Transverse colon (tissue), 4 donors: Measurements from ENCODE around the gene FOSL1. TPM values are rescaled to one million over a fixed set of nuclear protein-coding genes. Genes with fewer than 3 reads are reported as not detected.

ENCODE experiments used
- DNase-seq: peaks from one replicate; pipeline ENCODE4 v3.0.0-alpha.2; 2019
- H3K27ac ChIP-seq, 4 donors: fragments of 200-600 bp; sonication (generic); 2 replicates each; pipeline ENCODE4 v1.5.1; 2016 to 2018; ENCODE audit warnings: inconsistent platforms in 4 of 4
- H3K27me3 ChIP-seq: fragments of 200-600 bp; sonication (generic); 2 replicates; pipeline ENCODE4 v1.5.1; 2017; ENCODE audit warnings: inconsistent platforms
- H3K36me3 ChIP-seq, 4 donors: fragments of 200-600 bp; sonication (generic); 2 replicates each; pipeline ENCODE4 v1.5.1; 2017 to 2019; ENCODE audit warnings: inconsistent platforms in 4 of 4
- H3K4me1 ChIP-seq, 4 donors: fragments of 200-600 bp; sonication (generic); 2 replicates each; pipeline ENCODE4 v1.5.1; 2017 to 2020; ENCODE audit warnings: inconsistent platforms in 4 of 4
- H3K4me3 ChIP-seq, 4 donors: fragments of 200-600 bp; sonication (generic); 1 replicate in 1 of 4; 2 replicates in 3 of 4; pipeline versions ENCODE4 v1.5.1 to v1.6.1; 2017 to 2019; ENCODE audit warnings: inconsistent platforms in 4 of 4
- H3K9me3 ChIP-seq, 2 donors: fragments of 200-600 bp; sonication (generic); 2 replicates each; pipeline ENCODE4 v1.5.1; 2017 to 2019; ENCODE audit warnings: inconsistent platforms in 2 of 2
- CTCF ChIP-seq, 5 experiments: fragments of 200-600 bp in 3 of 5; fragments of 450-650 bp in 2 of 5; sonication (generic) in 3 of 5; IDR thresholded peaks; 1 replicate in 2 of 5; 2 replicates in 3 of 5; pipeline ENCODE4 v1.5.1; 2016 to 2017; ENCODE audit warnings: antibody characterized with exemption in 5 of 5, inconsistent platforms in 3 of 5, mild to moderate bottlenecking in 2 of 5, moderate library complexity in 1 of 5
- EP300 ChIP-seq: sonication (generic); formaldehyde crosslinking; IDR thresholded peaks from one replicate; pipeline ENCODE4 v1.6.1; 2017; ENCODE audit warnings: antibody characterized with exemption, low read depth
- POLR2A ChIP-seq: fragments of 450-650 bp; IDR thresholded peaks from one replicate; pipeline ENCODE4 v1.6.1; 2016; ENCODE audit warnings: antibody characterized with exemption, mild to moderate bottlenecking, moderate library complexity
- POLR2AphosphoS5 ChIP-seq, 3 donors: sonication (generic); formaldehyde crosslinking; IDR thresholded peaks; one replicate each; pipeline ENCODE4 v1.6.1; 2016; ENCODE audit warnings: antibody characterized with exemption in 3 of 3
- WGBS, 2 donors: methylation state at CpG; one replicate each; pipeline ENCODE4 v1.1.5; 2018; ENCODE audit warnings: low coverage in 1 of 2; 5-methylcytosine and 5-hydroxymethylcytosine counted together
- in situ Hi-C, 4 donors: fragments of 200-750 bp; cut with MboI; loops; one replicate each; pipeline versions ENCODE4 v1.15.0 to v1.15.1; 2017; ENCODE audit warnings: low sequenced_read_pairs in 3 of 4, low pct_ligation_motif_present in 1 of 4, low pct_unique_long_range_greater_than_20kb in 1 of 4
- intact Hi-C: fragments of 100-400 bp; cut with DNase I; formaldehyde crosslinking; loops from one replicate; pipeline ENCODE4 v1.15.1; 2023; ENCODE audit warnings: low total_unique reads
- total RNA-seq, 4 donors: library from RNA; depleted of rRNA; stranded (reverse); fragments of >200 nt; gene quantifications; one replicate each; pipeline ENCODE4 v1.1.0, GENCODE V29; 2016

FOSL1 gene
- total RNA-seq, 4 donors from 2014 or later, result 1.2 to 11.6 TPM; not detected in 2

GRCh38 chr11:65945941-65946558, 45.9 kb upstream of the FOSL1 start:
- TF ChIP-seq POLR2A (no peak), POLR2AphosphoS5 (IDR thresholded peaks at IDR 0.05) (no peak), EP300 (no peak), CTCF (IDR thresholded peaks at IDR 0.05) (no peak)
- H3K27ac ChIP-seq, result no peak overlapping the region
- in situ Hi-C loops, result no loop called here
- no peaks in the 10 kb centered on the region for H3K36me3 ChIP-seq
- no peak for DNase-seq
- H3K27me3 ChIP-seq, result no peaks in the 10 kb centered on the region
- WGBS, 2 donors, result 70 to 78% methylated on average over 5 to 11 of the region's 11 CpGs
- no peaks in the 10 kb centered on the region for H3K9me3 ChIP-seq
- intact Hi-C loops, result no loop called here
- no peak overlapping the region for H3K4me3 ChIP-seq
- H3K4me1 ChIP-seq, result no peaks in the 10 kb centered on the region

GRCh38 chr11:65945430-65945911, 45.3 kb upstream of the FOSL1 start, which contains the start of gene TSGA10IP:
TSGA10IP (plus strand) TSS chr11:65945480; CDS start chr11:65945676, 196 bp downstream.
- in situ Hi-C loops, result no loop called here
- Histone ChIP-seq H3K27me3 (no peaks in the 10 kb centered on the region), H3K36me3 (no peaks in the 10 kb centered on the region), H3K27ac (no peak within 1 kb of the TSS), H3K4me1 (no peaks in the 10 kb centered on the region), H3K9me3 (no peaks in the 10 kb centered on the region), H3K4me3 (no peak within 1 kb of the TSS)
- DNase-seq, result no peak
- TF ChIP-seq CTCF (IDR thresholded peaks at IDR 0.05) (no peak), EP300 (no peak), POLR2A (no peak), POLR2AphosphoS5 (IDR thresholded peaks at IDR 0.05) (no peak)
- 97% methylated on average over 3 of the region's 13 CpGs; no CpG with 5 or more reads in 1 of the 2 donors for WGBS, 2 donors
- intact Hi-C loops, result no loop called here

- intact Hi-C loops (no loop called here), in situ Hi-C loops (no loop called here)
- Histone ChIP-seq H3K27me3 (no peaks in the 10 kb centered on the region), H3K4me1 (no peaks in the 10 kb centered on the region), H3K9me3 (no peaks in the 10 kb centered on the region), H3K36me3 (no peaks in the 10 kb centered on the region), H3K27ac (no peak overlapping the region), H3K4me3 (no peak overlapping the region)
- TF ChIP-seq POLR2AphosphoS5 (IDR thresholded peaks at IDR 0.05) (no peak), POLR2A (no peak), EP300 (no peak)
- no peak for DNase-seq
- 40 to 79% methylated on average over 2 to 8 of the region's 8 CpGs for WGBS, 2 donors
Measured at GRCh38 chr11:65944767-65945166, 44.6 kb upstream of the FOSL1 start.

GRCh38 chr11:65944191-65944590, 44.0 kb upstream of the FOSL1 start:
- in situ Hi-C loops, result no loop called here
- intact Hi-C loops, result no loop called here
- H3K4me3 ChIP-seq, result no peak overlapping the region
- H3K27me3 ChIP-seq, result no peaks in the 10 kb centered on the region
- no peak for TF ChIP-seq POLR2AphosphoS5 (IDR thresholded peaks at IDR 0.05)
- TF ChIP-seq POLR2A, result no peak
- TF ChIP-seq EP300, result no peak
- TF ChIP-seq CTCF (IDR thresholded peaks at IDR 0.05), result no peak
- no peaks in the 10 kb centered on the region for H3K9me3 ChIP-seq
- DNase-seq, result no peak
- WGBS, 2 donors, result 80 to 88% methylated on average over 6 to 8 of the region's 8 CpGs
- no peaks in the 10 kb centered on the region for H3K36me3 ChIP-seq
- no peaks in the 10 kb centered on the region for H3K4me1 ChIP-seq
- no peak overlapping the region for H3K27ac ChIP-seq

- 59 to 82% methylated on average over 3 to 7 of the region's 7 CpGs for WGBS, 2 donors
- H3K4me3 ChIP-seq, result no peak overlapping the region
- no peaks in the 10 kb centered on the region for H3K4me1 ChIP-seq
- intact Hi-C loops (no loop called here), in situ Hi-C loops (no loop called here)
- H3K27ac ChIP-seq, result no peak overlapping the region
- no peak for DNase-seq
- peaks cover 2% of the 10 kb centered on the region for H3K27me3 ChIP-seq
- H3K36me3 ChIP-seq, result no peaks in the 10 kb centered on the region
- H3K9me3 ChIP-seq, result no peaks in the 10 kb centered on the region
- TF ChIP-seq EP300 (no peak), POLR2AphosphoS5 (IDR thresholded peaks at IDR 0.05) (no peak), POLR2A (no peak), CTCF (IDR thresholded peaks at IDR 0.05) (no peak)
Measured at GRCh38 chr11:65942531-65942930, 42.3 kb upstream of the FOSL1 start.
